ENCODE data around the gene HCST. TPM values are rescaled to one million over a fixed set of nuclear protein-coding genes. Genes with fewer than 3 reads are reported as not detected.
A peak's percentile ranks its signal among the peaks of the same experiment; 100 is the strongest.

The HCST gene
- total and polyA plus RNA-seq, 2 of the 13 experiments (the other 11 are each of a cell fraction or from before 2014, with no cell fraction given), result 0.24 to 1.2 TPM

DNA sequence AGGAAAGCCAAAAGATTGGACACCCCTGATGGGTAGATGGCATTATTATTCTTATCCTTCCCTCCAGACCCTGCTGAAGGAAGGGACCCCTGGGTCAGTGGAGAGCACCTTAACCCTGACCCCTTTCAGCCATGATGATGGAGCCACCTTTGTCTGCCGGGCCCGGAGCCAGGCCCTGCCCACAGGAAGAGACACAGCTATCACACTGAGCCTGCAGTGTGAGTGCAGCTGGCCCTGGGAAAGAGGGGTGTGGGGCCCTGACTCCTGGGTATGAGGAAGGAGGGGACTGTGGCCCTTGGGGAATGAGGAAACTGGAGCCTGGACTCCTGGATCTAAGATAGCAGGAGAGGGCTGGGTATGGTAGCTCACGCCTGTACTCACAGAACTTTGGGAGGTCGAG lies 42.9 kb upstream of the HCST start (continued):
- TF ChIP-seq PAF1 (CRISPR knock-in tag; IDR thresholded peaks at IDR 0.05), result no peak
- TF ChIP-seq YEATS4 (CRISPR knock-in tag; IDR thresholded peaks at IDR 0.05; ENCODE audit: borderline replicate concordance), result no peak
- TF ChIP-seq MYC (CRISPR knock-in tag; IDR thresholded peaks at IDR 0.05; ENCODE audit: borderline replicate concordance), result no peak

DNA sequence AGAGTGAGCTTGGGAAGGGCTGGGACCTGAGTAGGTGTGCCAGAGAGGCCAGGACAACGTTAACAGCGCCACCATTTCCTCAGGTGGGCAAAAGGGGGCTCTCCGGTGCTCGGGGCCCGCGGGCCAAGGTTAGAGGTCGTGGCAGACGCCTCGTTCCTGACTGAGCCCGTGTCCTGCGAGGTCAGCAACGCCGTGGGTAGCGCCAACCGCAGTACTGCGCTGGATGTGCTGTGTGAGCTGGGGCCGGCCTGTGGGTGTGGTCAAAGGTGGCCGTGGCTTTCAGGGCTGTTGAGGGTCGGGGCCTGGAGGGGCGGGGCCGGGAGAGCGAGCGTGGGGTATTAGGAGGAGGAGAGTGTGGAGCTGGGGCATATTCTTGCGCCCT lies 41.9 kb upstream of the HCST start:
- Histone ChIP-seq H3K4me1 (ENCODE audit: insufficient read depth, low read length) (peaks cover 45% of the 10 kb centered on the region), H3K79me2 (ENCODE audit: insufficient read depth, low read length) (no peaks in the 10 kb centered on the region), H4K20me1 (ENCODE audit: insufficient read depth, low read length) (no peaks in the 10 kb centered on the region), H3K27me3 (ENCODE audit: control insufficient read depth in 1 of 2, insufficient read depth in 2 of 2, low read length in 2 of 2) (peaks cover 8 to 45% of the 10 kb centered on the region in 2 experiments), H3K27ac (ENCODE audit: extremely low read length, insufficient read depth, low read length) (no peak overlapping the region), H3K9ac (ENCODE audit: insufficient read depth, low read depth, low read length) (no peak overlapping the region), H3K36me3 (replicated peaks in 1 of 2; ENCODE audit: control insufficient read depth in 1 of 2, insufficient read depth in 2 of 2, low read length in 2 of 2) (no peaks in the 10 kb centered on the region), H2AFZ (ENCODE audit: low read length) (no peak overlapping the region), H3K4me2 (ENCODE audit: low read depth, low read length) (peak overlapping the region; percentile 92), H3K4me3 (replicated peaks in 1 of 3; ENCODE audit: insufficient read depth in 1 of 3, low read depth in 2 of 3, low read length in 3 of 3) (peak overlapping the region; percentile 41 to 70 (median 50); a peak in 5 of 6 replicates), H3K9me3 (ENCODE audit: low read length) (no peaks in the 10 kb centered on the region)
- intact Hi-C loops (cut with micrococcal nuclease; ENCODE audit: unreplicated experiment), result loop anchor here (5.0 kb wide), 1 partner anchor 48 kb away; the partner anchor contains the start of gene PRODH2
- 26% methylated on average over 21 of the region's 24 CpGs for WGBS (ENCODE audit: low lambda C conversion rate)
- POLR2A ChIA-PET, result interaction anchor here (1.1 kb wide), 1 partner anchor 112 kb away, joined by 3 read pairs; the partner anchor contains the start of gene LIN37
- in situ Hi-C loops (cut with HindIII; ENCODE audit: extremely low pct_ligation_motif_present, low pct_unique_long_range_greater_than_20kb), result no loop called here
- CTCF ChIA-PET (ENCODE audit: low intra/inter-chr PET ratio, low total read pairs), result no interaction called here
- no TSS peak for BruUV-seq (replicated peaks)
- FAIRE-seq (no peak), ATAC-seq (no peak), DNase-seq (ENCODE audit: low spot score) (no peak)
- TF ChIP-seq ZNF660 (CRISPR knock-in tag; IDR thresholded peaks at IDR 0.05; ENCODE audit: borderline replicate concordance, low read depth) (no peak), HOXA3 (CRISPR knock-in tag; IDR thresholded peaks at IDR 0.05) (peak; percentile 5; the same call in 1 of the 2 replicates)
- TF ChIP-seq, protein P1, sequence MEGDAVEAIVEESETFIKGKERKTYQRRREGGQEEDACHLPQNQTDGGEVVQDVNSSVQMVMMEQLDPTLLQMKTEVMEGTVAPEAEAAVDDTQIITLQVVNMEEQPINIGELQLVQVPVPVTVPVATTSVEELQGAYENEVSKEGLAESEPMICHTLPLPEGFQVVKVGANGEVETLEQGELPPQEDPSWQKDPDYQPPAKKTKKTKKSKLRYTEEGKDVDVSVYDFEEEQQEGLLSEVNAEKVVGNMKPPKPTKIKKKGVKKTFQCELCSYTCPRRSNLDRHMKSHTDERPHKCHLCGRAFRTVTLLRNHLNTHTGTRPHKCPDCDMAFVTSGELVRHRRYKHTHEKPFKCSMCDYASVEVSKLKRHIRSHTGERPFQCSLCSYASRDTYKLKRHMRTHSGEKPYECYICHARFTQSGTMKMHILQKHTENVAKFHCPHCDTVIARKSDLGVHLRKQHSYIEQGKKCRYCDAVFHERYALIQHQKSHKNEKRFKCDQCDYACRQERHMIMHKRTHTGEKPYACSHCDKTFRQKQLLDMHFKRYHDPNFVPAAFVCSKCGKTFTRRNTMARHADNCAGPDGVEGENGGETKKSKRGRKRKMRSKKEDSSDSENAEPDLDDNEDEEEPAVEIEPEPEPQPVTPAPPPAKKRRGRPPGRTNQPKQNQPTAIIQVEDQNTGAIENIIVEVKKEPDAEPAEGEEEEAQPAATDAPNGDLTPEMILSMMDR (CRISPR knock-in tag; IDR thresholded peaks at IDR 0.05), result 0 out of 2 replicates have a peak, but pooled peaks have one; percentile 7
